GM12872 (cell line): ENCODE data around the gene SULT2B1.

ENCODE experiments used
- TF ChIP-seq, protein P1 (sequence below): IDR thresholded peaks from 3 replicates; pipeline ENCODE4 v1.5.1; 2011; ENCODE audit warnings: low read depth, mild to moderate bottlenecking, low read length, moderate library complexity; ENCODE audit not compliant: insufficient read depth

SULT2B1 gene

DNA sequence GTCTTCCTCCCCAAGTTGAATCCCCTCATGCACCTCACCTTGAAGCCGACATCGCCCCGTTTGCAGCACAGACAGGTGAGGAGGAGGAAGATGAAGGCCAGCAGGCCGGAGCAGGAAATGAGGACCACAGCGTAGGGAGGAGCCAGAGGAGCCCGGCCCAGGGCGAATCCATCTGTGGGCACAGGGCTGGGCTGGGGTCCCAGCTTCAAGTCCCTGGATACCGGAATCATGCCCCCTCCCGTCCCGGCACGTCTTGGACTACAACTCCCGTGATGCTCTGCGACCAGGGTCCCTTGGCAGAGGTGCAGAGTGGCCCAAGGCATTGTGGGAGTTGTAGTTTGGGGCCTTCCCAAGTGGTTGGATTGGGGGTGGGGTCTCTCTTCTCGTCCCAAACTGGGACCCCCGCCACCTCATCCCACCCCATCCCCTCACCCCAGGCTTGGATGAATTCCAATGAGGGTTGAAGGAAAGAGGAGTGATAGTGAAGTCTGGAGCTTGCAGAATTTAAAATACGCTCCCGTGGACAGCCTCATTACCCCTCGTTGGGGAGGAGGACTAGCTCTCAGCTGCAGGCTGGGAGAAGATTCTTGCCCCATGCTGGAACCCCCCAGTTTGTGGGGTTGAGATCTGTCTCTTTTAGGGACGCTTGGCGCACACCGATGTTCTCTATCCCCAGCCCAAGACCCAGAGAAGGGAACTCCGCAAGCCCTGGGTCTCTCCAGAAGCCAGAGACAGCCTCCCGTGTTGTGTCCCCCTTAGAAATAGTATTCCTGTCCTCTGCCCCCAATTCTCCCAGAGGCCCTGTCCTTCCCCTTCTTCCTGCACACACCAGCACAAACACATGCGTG, 41.3 kb upstream of the SULT2B1 start:
- TF ChIP-seq, protein P1, sequence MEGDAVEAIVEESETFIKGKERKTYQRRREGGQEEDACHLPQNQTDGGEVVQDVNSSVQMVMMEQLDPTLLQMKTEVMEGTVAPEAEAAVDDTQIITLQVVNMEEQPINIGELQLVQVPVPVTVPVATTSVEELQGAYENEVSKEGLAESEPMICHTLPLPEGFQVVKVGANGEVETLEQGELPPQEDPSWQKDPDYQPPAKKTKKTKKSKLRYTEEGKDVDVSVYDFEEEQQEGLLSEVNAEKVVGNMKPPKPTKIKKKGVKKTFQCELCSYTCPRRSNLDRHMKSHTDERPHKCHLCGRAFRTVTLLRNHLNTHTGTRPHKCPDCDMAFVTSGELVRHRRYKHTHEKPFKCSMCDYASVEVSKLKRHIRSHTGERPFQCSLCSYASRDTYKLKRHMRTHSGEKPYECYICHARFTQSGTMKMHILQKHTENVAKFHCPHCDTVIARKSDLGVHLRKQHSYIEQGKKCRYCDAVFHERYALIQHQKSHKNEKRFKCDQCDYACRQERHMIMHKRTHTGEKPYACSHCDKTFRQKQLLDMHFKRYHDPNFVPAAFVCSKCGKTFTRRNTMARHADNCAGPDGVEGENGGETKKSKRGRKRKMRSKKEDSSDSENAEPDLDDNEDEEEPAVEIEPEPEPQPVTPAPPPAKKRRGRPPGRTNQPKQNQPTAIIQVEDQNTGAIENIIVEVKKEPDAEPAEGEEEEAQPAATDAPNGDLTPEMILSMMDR, result no peak

DNA sequence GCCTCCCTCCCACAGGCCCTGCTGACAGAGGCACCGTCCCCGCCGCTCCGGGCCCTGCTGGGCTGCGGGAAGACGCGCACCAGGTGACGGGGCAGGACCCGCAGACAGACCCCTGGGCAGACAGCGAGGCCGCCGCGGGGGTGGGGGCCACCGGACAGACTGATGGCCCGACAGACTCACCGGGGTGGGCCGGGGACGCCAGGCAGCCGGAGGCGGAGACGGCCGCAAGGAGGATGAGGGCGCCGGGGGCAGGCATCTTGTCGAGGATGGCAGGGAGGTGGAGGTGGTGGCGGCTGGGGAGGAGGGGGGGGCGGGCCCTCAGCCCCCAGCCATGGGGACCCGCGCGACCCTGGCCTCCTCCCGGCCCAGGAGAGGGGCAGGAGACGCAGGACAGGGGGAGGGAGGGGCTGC, 40.6 kb upstream of the SULT2B1 start:
- TF ChIP-seq, protein P1, result no peak

DNA sequence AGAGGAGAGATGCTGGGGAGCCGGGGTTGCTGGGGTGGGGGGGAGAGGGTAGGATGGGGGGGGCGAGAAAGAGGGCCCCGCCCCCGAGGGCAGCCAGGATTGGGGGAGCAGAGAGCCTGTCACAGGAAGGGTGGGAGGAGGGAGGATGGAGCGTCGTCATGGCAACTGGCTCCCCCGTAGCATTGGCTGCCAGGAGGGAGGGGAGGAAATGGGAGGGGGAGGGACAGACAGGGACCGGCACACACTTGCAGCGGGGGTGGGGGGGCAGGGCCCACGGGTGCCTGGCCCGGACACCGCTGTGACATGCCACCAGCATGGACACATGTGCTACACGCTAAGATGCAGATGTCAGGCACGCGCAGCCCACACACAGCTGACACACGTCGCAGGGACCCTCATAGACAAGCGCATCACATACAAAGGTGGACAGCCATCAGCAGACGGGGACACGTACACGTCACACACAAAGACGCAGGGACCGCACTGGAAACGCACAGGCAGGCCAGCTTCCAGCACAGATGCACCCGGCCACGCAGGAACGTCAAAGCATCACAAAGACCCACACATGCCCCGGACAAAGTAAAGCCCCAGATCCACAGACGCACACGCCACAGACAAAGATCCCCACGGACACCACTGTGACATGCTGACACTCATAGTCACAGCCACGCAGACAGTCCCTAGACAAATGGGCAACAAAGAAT, 40.0 kb upstream of the SULT2B1 start, which contains the start of gene LMTK3:
Gene LMTK3 (minus strand): TSS at position 36 of the 704 bp plus-strand sequence. CDS start 259 bp downstream, outside the sequence.
- TF ChIP-seq, protein P1, result no peak

DNA sequence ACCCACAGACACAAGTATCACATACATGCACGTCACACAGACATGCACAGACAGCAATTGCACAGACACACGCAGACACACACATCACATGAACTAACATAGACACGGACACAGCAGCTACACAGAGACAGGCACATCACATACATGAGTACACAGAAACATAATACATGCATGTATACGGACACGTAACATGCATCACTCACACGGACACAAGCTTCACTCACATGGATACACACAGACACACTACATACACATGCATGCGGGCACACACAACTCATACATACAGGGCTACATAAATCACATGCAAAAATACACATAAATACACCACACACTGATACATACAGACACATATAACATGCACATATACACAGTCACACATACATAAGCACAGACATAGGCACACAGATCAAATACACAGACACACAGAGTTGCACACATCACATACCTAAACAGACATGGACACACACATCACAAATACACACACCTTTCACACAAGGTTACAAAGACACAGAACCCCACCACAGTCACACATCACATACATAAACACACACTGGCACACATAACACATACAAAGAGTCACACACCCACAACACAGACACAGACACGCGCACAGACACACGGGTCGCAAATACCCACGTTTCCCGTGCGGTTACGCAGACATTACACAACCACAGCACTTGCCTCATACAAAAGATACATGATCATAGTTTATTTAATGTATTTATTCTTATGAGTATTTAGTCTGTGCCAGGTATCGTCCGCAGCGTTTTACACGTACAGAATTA, 39.3 kb upstream of the SULT2B1 start:
- TF ChIP-seq, protein P1, result no peak

DNA sequence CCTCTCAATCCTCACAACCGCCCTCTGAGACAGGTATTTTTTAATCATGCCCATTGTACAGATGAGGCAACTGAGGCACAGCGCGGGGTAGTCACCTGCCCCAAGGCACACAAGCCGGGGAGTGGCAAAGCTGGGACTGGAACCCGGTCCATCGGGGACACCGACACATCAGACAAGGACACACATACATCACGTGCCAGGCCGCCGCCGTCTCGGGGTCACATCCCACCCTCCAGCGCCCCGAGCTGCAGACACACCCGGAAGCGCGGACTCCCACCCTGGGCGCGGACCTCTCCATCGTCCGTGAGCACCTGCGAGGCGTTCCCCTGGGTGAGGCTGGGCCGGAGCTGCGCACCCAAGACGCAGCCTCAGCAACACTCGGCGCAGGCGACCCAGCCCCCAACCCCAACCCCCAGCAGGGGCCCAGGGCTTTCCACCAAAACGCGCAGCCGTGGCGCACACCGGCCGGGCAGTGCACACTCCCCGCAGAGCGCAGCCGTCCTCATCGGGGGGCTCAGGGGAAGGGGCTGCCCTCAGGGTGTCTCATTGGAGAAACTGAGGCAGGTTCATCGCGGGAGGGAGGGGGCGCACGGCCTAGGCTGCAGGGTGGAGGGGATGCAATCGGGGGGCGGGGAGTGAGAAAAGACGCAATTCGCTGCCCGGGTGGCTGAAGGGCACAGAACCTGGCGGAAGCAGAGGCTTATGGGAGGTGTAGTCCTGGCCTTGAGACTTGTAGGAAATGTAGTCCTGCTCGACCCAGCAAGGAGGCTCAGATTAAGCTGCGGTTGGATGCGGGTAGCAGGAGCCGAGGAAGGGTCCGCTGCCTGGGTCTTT, 38.5 kb upstream of the SULT2B1 start:
- TF ChIP-seq, protein P1, result no peak

DNA sequence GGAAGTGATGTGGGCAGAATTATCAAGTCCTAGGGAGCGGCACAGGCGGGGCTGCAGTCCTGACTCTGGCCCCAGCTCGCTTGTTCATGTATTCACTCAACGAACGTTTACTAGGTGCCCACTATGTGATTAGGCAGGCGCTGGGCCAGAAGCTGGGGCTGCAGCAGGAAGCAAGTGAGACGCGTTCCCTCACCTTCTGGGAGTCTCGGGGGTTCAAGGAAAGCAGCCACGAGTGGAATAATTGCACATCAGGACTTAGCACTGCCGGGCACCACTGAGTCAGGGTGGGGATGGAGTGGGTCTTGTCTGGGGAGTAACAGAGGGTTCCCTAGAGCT, 37.9 kb upstream of the SULT2B1 start:
- TF ChIP-seq, protein P1, result no peak
